ENCODE data around the gene LRRC25. TPM values are rescaled to one million over a fixed set of nuclear protein-coding genes. Genes with fewer than 3 reads are reported as not detected.

The LRRC25 gene
- total RNA-seq, 4 donors from 2014 or later: 0.34 to 4.2 (median 2.3) TPM

GRCh38 chr19:18428173-18428786 lies 30.9 kb upstream of the LRRC25 start:
- Histone ChIP-seq H3K4me3 (no peak overlapping the region), H3K36me3 (no peaks in the 10 kb centered on the region), H3K4me1 (peaks cover 16 to 40% of the 10 kb centered on the region in 2 donors), H3K27ac (peak overlapping the region in 2 of 4 donors; percentile 50 to 52), H3K9me3 (no peaks in the 10 kb centered on the region), H3K27me3 (peaks cover 0 to 6% (median 0%) of the 10 kb centered on the region in 3 donors)
- intact Hi-C loops (cut with DNase I; ENCODE audit: low total_unique reads): no loop called here
- TF ChIP-seq POLR2A (IDR thresholded peaks at IDR 0.05): no peak
- no peak for TF ChIP-seq CTCF (IDR thresholded peaks at IDR 0.05 in 4 of 5, conservative IDR thresholded peaks at IDR 0.05 in 1 of 5)
- DNase-seq (no peak), ATAC-seq (no peak)
- in situ Hi-C loops (cut with MboI; ENCODE audit: low sequenced_read_pairs in 4 of 4): no loop called here

GRCh38 chr19:18427743-18428113 lies 30.3 kb upstream of the LRRC25 start:
- Histone ChIP-seq H3K4me3 (no peak overlapping the region), H3K36me3 (no peaks in the 10 kb centered on the region), H3K27ac (peak overlapping the region in 1 of 4 donors; percentile 73), H3K9me3 (no peaks in the 10 kb centered on the region), H3K27me3 (peaks cover 0 to under 1% (median 0%) of the 10 kb centered on the region in 3 donors), H3K4me1 (peaks cover 16 to 40% of the 10 kb centered on the region in 2 donors)
- ATAC-seq: no peak
- no peak for TF ChIP-seq CTCF (IDR thresholded peaks at IDR 0.05 in 4 of 5, conservative IDR thresholded peaks at IDR 0.05 in 1 of 5)
- TF ChIP-seq POLR2A (IDR thresholded peaks at IDR 0.05): no peak
- no peak for DNase-seq
- in situ Hi-C loops (cut with MboI; ENCODE audit: low sequenced_read_pairs in 4 of 4): no loop called here
- intact Hi-C loops (cut with DNase I; ENCODE audit: low total_unique reads): no loop called here

- no peak for DNase-seq
- intact Hi-C loops (cut with DNase I; ENCODE audit: low total_unique reads): no loop called here
- H3K9me3 ChIP-seq: no peaks in the 10 kb centered on the region
- no peaks in the 10 kb centered on the region for H3K36me3 ChIP-seq
- in situ Hi-C loops (cut with MboI; ENCODE audit: low sequenced_read_pairs in 4 of 4): no loop called here
- TF ChIP-seq CTCF (IDR thresholded peaks at IDR 0.05 in 4 of 5, conservative IDR thresholded peaks at IDR 0.05 in 1 of 5): no peak
- no peak for TF ChIP-seq POLR2A (IDR thresholded peaks at IDR 0.05)
- H3K27me3 ChIP-seq: no peaks in the 10 kb centered on the region
- no peak overlapping the region for H3K4me3 ChIP-seq
- H3K4me1 ChIP-seq: peaks cover 16 to 40% of the 10 kb centered on the region in 2 donors
- no peak for ATAC-seq
- H3K27ac ChIP-seq: peak overlapping the region in 1 of 4 donors; percentile 73
These were observed 29.8 kb upstream of the LRRC25 start for GRCh38 chr19:18427080-18427742.

- peak overlapping the region; percentile 52 to 79 (median 72) for H3K27ac ChIP-seq
- H3K4me3 ChIP-seq: no peak overlapping the region
- H3K36me3 ChIP-seq: no peaks in the 10 kb centered on the region
- H3K9me3 ChIP-seq: no peaks in the 10 kb centered on the region
- H3K27me3 ChIP-seq: no peaks in the 10 kb centered on the region
- intact Hi-C loops (cut with DNase I; ENCODE audit: low total_unique reads) (no loop called here), in situ Hi-C loops (cut with MboI; ENCODE audit: low sequenced_read_pairs in 4 of 4) (no loop called here)
- TF ChIP-seq CTCF (IDR thresholded peaks at IDR 0.05 in 4 of 5, conservative IDR thresholded peaks at IDR 0.05 in 1 of 5): peak in 1 of 5 experiments; percentile 8
- no peak for TF ChIP-seq POLR2A (IDR thresholded peaks at IDR 0.05)
- DNase-seq (no peak), ATAC-seq (peak in 1 of 2 donors; percentile 3)
- H3K4me1 ChIP-seq: peaks cover 16 to 41% of the 10 kb centered on the region in 2 donors
These were observed 29.0 kb upstream of the LRRC25 start for GRCh38 chr19:18426416-18426767.
